PFSK-1 (cell line): ENCODE data around the gene PPP1R3E.
A peak's percentile ranks its signal among the peaks of the same experiment; 100 is the strongest.

Experiments used
- FOXP2 ChIP-seq: optimal IDR thresholded peaks from 2 replicates; pipeline ENCODE3; 2011; ENCODE audit warnings: borderline replicate concordance, control low read depth, inconsistent platforms; ENCODE audit not compliant: insufficient read depth; ENCODE audit errors: extremely low read length, extremely low read depth
- POLR2AphosphoS5 ChIP-seq: IDR thresholded peaks from 2 replicates; pipeline ENCODE4 v1.6.1; 2012; ENCODE audit warnings: low read depth, mild to moderate bottlenecking, control low read depth, low read length, moderate library complexity
- REST ChIP-seq, 2 experiments: IDR thresholded peaks; 2 replicates each; pipeline versions ENCODE4 v1.6.1 to v1.8.0; 2011 to 2012; ENCODE audit warnings: low read depth in 2 of 2, low read length in 2 of 2, control low read depth in 1 of 2, inconsistent platforms in 1 of 2, mild to moderate bottlenecking in 1 of 2, moderate library complexity in 1 of 2; ENCODE audit not compliant: insufficient read depth in 1 of 2
- SIN3A ChIP-seq: IDR thresholded peaks from 2 replicates; pipeline ENCODE4 v1.6.1; 2012; ENCODE audit warnings: mild to moderate bottlenecking, low read length, moderate library complexity, borderline replicate concordance; ENCODE audit not compliant: insufficient read depth
- TAF1 ChIP-seq: IDR thresholded peaks from 2 replicates; pipeline ENCODE4 v1.6.1; 2012; ENCODE audit warnings: low read length, control low read depth, borderline replicate concordance; ENCODE audit not compliant: insufficient read depth

Gene PPP1R3E

DNA sequence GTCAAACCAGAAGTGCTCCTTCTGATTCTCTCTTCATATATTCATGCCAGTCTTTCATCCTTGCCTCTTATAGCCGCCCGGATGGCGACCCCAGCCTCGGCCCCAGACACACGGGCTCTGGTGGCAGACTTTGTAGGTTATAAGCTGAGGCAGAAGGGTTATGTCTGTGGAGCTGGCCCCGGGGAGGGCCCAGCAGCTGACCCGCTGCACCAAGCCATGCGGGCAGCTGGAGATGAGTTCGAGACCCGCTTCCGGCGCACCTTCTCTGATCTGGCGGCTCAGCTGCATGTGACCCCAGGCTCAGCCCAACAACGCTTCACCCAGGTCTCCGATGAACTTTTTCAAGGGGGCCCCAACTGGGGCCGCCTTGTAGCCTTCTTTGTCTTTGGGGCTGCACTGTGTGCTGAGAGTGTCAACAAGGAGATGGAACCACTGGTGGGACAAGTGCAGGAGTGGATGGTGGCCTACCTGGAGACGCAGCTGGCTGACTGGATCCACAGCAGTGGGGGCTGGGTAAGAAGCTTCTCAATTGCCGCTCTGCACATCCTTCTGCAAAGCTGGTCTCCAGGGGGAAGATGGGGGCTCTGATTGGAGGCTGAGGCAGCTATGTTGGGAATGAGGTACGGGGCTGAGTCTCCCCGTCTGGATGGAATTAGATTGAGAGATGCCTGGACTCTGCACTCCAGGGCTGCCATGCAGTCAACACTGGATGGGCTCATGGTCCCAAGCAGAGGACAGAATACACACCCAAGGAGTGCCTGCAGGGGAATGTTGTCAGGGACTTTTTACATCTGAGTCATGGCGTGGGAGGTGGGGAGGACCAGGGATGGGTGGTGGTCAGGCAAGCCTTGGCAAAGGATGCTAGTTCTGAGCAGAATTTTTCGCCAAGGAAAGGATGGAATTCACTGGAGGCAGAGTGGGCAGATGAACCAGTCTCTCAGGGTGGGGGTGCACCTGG is 5.3 kb upstream of the PPP1R3E start:
- TF ChIP-seq POLR2AphosphoS5, result no peak
- TF ChIP-seq REST (IDR thresholded peaks at IDR 0.05; ENCODE audit: insufficient read depth in 1 of 2, low read depth in 2 of 2, low read length in 2 of 2), result no peak
- no peak for TF ChIP-seq FOXP2
- no peak for TF ChIP-seq SIN3A
- no peak for TF ChIP-seq TAF1

- TF ChIP-seq SIN3A (no peak), POLR2AphosphoS5 (no peak), TAF1 (no peak), FOXP2 (no peak), REST (IDR thresholded peaks at IDR 0.05; ENCODE audit: insufficient read depth in 1 of 2, low read depth in 2 of 2, low read length in 2 of 2) (no peak)
These were observed 4.5 kb upstream of the PPP1R3E start for GRCh38 chr14:23307146-23307530.

- TF ChIP-seq FOXP2 (peak; percentile 62), SIN3A (no peak), POLR2AphosphoS5 (peak; percentile 74), REST (IDR thresholded peaks at IDR 0.05; ENCODE audit: insufficient read depth in 1 of 2, low read depth in 2 of 2, low read length in 2 of 2) (no peak)
These were observed 3.9 kb upstream of the PPP1R3E start, which contains the start of gene BCL2L2 for GRCh38 chr14:23306412-23307145. Gene BCL2L2 (plus strand): TSS chr14:23306833. CDS start chr14:23307768, 935 bp downstream.

GRCh38 chr14:23301969-23302289 is 730 bp downstream of the PPP1R3E start:
- TF ChIP-seq SIN3A, result no peak
- no peak for TF ChIP-seq TAF1
- TF ChIP-seq POLR2AphosphoS5, result no peak; the same call in 1 of the 2 replicates
- TF ChIP-seq REST (IDR thresholded peaks at IDR 0.05; ENCODE audit: insufficient read depth in 1 of 2, low read depth in 2 of 2, low read length in 2 of 2), result no peak
- no peak for TF ChIP-seq FOXP2
